Measurements from ENCODE around the gene RPL32.

GRCh38 chr3:12828751-12829150 is 12.6 kb downstream of the RPL32 start:
- TF ChIP-seq YY1 (IDR thresholded peaks at IDR 0.05; ENCODE audit: low read depth): no peak
- no peak for TF ChIP-seq MAX (IDR thresholded peaks at IDR 0.05)
- no peak for TF ChIP-seq TEAD4 (IDR thresholded peaks at IDR 0.05)
- no peak for TF ChIP-seq USF1 (IDR thresholded peaks at IDR 0.05)
- no peak for TF ChIP-seq CREB1 (IDR thresholded peaks at IDR 0.05; ENCODE audit: low read depth)
- TF ChIP-seq EGR1 (IDR thresholded peaks at IDR 0.05): no peak
- TF ChIP-seq EP300 (IDR thresholded peaks at IDR 0.05; ENCODE audit: borderline replicate concordance): no peak
- no peak for TF ChIP-seq TCF12 (IDR thresholded peaks at IDR 0.05; ENCODE audit: low read depth)
- no peak for TF ChIP-seq REST (IDR thresholded peaks at IDR 0.05; ENCODE audit: low read depth)

Measured in Ishikawa (cell line).